Astrocyte of the cerebellum (primary cell): Measurements from ENCODE around the gene PDE11A.

Experiments used
- DNase-seq: peaks from one replicate; pipeline ENCODE4 v3.0.0-alpha.2; 2011; ENCODE audit warnings: low read depth
- H3K4me3 ChIP-seq: 2 replicates; pipeline ENCODE4 v1.5.1; 2011; ENCODE audit warnings: mild to moderate bottlenecking, low read depth, low read length, moderate library complexity
- in situ Hi-C: cut with HindIII; loops from 2 replicates; pipeline ENCODE4 v1.10.0; 2017; ENCODE audit warnings: low sequenced_read_pairs
- TF ChIP-seq, protein P1 (sequence below): IDR thresholded peaks from 2 replicates; pipeline ENCODE4 v1.5.1; 2012; ENCODE audit warnings: low read length, low read depth, moderate library complexity, mild to moderate bottlenecking; ENCODE audit errors: missing control alignments

PDE11A gene

DNA sequence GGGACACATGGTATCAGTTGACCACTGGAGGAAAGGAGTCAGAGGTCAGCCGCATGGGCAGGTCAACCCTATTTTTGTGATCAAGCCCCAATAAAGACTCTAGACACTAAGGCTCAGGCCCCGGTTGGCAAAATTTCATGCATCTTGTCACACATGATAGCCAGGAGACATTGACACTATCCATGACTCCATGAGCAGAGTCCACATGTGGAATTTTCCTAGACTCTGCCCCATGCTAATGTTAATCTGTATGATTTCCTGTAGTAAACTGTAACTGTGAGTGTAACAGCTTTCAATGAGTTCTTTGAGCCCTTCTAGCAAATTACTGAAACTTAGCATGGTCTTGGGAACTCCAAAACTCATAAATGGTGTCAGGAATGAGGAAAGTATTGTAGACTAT lies 192.3 kb downstream of the PDE11A start:
- H3K4me3 ChIP-seq = no peak overlapping the region
- TF ChIP-seq, protein P1, sequence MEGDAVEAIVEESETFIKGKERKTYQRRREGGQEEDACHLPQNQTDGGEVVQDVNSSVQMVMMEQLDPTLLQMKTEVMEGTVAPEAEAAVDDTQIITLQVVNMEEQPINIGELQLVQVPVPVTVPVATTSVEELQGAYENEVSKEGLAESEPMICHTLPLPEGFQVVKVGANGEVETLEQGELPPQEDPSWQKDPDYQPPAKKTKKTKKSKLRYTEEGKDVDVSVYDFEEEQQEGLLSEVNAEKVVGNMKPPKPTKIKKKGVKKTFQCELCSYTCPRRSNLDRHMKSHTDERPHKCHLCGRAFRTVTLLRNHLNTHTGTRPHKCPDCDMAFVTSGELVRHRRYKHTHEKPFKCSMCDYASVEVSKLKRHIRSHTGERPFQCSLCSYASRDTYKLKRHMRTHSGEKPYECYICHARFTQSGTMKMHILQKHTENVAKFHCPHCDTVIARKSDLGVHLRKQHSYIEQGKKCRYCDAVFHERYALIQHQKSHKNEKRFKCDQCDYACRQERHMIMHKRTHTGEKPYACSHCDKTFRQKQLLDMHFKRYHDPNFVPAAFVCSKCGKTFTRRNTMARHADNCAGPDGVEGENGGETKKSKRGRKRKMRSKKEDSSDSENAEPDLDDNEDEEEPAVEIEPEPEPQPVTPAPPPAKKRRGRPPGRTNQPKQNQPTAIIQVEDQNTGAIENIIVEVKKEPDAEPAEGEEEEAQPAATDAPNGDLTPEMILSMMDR = no peak
- no peak for DNase-seq
- in situ Hi-C loops = no loop called here

- no peak for DNase-seq
- TF ChIP-seq, protein P1 = no peak
- in situ Hi-C loops = no loop called here
- no peak overlapping the region for H3K4me3 ChIP-seq
These were observed 195.6 kb downstream of the PDE11A start for GRCh38 chr2:177876950-177877349.

- no peak for DNase-seq
- in situ Hi-C loops = no loop called here
- H3K4me3 ChIP-seq = no peak overlapping the region
- TF ChIP-seq, protein P1 = no peak
These were observed 197.9 kb downstream of the PDE11A start for GRCh38 chr2:177874686-177875085.

DNA sequence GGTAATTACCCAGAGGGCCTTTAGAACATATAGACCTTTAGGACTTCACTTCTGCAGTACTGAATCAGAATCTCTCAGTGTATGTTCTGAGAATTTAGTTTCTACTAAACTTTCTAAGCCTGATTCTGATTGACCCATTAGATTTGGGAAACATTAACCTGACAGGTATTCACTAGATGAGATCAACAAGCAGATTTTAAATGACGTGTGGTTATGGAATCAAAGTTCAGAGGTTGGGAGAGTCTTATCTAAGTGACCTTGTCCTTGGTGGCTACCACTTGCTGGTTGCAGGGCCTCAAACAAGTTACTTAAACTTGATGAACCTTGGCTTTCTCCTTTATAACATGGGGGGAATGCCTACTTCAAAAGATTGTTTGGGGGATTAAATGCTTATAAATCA lies 198.7 kb downstream of the PDE11A start:
- in situ Hi-C loops = no loop called here
- TF ChIP-seq, protein P1 = no peak
- DNase-seq = no peak
- no peak overlapping the region for H3K4me3 ChIP-seq

DNA sequence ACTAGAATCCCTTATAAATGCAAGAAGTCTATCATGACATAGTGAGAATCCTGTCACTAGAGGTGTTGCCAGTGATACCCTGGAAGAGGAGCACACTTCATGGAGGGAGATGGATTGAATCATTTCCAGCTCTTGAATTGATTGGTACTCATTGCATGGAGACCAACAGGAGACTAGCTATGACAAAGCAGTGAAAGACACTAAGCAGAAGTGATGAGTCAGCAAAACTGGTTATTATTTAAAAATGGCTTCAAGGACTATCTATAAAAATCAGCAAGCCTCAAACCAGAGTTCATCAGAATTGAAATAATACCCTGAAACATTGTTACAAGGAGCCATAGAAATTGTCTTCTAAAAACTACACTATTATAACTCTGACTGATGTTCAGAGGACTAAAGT lies 200.3 kb downstream of the PDE11A start:
- TF ChIP-seq, protein P1 = no peak
- in situ Hi-C loops = no loop called here
- no peak for DNase-seq
- H3K4me3 ChIP-seq = no peak overlapping the region

DNA sequence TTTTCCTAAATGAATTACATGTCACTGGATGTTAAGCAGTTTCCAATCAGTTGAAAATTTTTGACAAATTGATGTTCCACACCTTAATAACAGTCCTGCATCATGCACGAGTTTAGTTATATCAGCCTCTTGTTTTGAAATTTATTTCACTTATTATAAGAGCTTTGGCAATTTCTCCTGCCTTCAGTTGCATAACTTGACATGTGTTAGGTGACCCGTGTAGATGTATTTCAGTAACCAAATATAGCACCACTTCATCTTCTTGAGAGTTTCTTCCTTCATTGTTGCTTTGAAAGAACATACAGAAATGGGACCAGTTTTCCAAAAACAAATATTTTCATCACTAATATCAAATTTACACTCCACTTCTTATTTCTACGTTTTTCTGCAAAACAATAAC lies 202.7 kb downstream of the PDE11A start:
- DNase-seq = no peak
- TF ChIP-seq, protein P1 = no peak
- no peak overlapping the region for H3K4me3 ChIP-seq
- in situ Hi-C loops = no loop called here

DNA sequence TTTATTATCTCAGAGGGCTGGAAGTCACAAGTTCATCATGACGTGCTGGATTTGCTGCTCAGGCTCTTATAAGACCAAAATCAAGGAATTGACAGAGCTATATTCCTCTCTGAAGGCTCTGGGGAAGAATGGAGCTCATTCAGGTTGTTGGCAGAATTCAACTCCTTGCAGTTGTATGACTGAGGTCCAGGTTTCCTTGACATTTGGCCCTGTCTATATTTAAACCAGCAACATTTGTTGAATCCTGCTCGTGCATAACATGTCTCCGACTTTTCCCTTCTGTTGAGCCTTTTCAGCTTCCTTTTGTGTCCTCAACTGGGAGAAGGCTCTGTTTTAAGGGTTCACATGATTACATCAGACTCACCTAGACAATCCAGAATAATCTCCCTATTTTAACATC lies 203.4 kb downstream of the PDE11A start:
- in situ Hi-C loops = no loop called here

More for the DNA sequence above, 203.4 kb downstream of the PDE11A start:
- DNase-seq = no peak
- H3K4me3 ChIP-seq = no peak overlapping the region
- TF ChIP-seq, protein P1 = no peak
